Smooth muscle cell of bladder (primary cell): ENCODE measurements around the gene EIF2B1. TPM values are rescaled to one million over a fixed set of nuclear protein-coding genes. Genes with fewer than 3 reads are reported as not detected.

Experiments
- total RNA-seq: library from RNA; depleted of rRNA; stranded (reverse); fragments of >200 nt; gene quantifications from 2 replicates; pipeline ENCODE4 v1.2.3, GENCODE V29; 2014

Gene EIF2B1
- 25.3 and 35.9 TPM in 2 replicates for total RNA-seq

DNA sequence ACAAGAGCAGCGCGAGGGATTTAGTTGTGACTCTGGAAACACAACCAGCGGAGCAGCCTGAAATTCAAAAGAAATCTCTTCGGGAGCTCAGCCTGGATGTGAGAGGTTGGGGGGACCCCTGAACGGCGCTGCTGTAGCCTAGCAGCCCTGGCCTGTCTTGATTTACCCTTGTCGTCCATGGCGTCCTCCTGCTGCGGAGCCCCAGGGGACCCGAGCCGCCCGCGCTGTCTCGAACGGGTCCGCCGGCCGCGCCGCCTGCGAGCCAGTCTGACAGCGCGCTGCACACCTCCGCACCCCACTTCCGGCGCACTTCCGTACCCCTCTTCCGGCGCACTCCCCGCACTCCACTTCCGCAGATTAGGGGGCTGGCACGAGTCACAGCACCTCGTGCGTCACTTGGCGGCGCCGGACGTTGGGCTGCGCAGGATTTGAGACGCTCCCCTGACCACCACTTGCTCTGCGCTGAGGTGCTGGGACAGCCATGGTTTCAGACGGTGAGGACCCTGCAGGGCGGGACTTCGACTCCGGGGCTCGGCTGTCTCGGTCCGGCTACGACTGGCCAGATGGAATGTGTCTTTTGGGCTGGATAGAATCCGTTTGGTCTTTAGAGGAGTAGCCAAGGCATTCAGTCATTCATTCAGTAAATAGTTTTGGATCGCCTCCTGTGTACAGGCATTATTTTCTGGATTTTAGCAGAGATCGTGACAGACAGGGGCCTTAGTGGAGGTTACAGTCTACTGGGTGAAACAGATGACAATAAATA is at the start of gene EIF2B1, which contains the start of gene GTF2H3:
Gene EIF2B1, minus strand, starts transcription at position 308 of the 763 bp plus-strand sequence. Its CDS starts 129 bp downstream, at position 179.
Gene GTF2H3, plus strand, starts transcription at position 451 of the 763 bp plus-strand sequence. Its CDS starts 31 bp downstream, at position 482.

DNA sequence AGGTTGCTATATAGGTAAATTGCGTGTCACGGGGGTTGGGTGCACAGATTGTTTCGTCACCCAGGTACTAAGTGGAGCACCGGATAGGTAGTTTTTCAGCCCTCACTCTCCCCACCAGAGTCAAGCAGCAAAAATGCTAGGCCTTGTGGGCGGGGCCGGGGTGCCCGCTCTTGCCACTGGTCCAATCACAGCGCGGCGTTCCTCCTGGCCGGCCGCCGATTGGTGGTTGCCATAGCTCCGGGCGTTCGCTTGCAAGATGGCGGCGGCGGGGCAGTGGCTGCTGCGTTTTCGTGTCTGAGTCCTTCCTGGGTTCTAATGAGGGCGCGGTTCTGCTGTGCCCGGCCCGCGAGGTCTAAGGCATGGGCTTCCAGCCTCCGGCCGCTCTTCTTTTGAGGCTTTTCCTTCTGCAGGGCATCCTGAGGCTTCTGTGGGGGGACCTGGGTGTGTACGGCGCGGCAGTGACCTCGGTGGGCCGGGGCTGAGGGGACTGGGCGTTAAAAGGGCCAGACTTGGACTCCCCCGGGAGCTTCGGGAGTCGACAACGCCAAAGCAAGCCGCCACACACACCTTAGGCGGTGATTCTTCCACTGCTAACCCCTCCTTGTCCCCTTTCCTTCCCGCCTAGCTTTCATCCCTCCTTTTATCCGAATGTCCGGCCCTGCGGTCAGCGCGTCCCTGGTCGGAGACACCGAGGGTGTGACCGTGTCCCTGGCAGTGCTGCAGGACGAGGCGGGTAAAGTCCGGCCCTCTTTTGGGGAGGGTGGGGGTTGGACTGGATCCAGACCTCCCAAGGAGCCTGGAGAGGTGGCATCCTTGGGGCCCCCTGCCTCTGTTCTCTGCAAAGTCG is 37.6 kb upstream of the EIF2B1 start, which contains the start of gene TCTN2:
Gene TCTN2, plus strand, starts transcription at position 232 of the 847 bp plus-strand sequence. Its CDS starts 128 bp downstream, at position 360.

DNA sequence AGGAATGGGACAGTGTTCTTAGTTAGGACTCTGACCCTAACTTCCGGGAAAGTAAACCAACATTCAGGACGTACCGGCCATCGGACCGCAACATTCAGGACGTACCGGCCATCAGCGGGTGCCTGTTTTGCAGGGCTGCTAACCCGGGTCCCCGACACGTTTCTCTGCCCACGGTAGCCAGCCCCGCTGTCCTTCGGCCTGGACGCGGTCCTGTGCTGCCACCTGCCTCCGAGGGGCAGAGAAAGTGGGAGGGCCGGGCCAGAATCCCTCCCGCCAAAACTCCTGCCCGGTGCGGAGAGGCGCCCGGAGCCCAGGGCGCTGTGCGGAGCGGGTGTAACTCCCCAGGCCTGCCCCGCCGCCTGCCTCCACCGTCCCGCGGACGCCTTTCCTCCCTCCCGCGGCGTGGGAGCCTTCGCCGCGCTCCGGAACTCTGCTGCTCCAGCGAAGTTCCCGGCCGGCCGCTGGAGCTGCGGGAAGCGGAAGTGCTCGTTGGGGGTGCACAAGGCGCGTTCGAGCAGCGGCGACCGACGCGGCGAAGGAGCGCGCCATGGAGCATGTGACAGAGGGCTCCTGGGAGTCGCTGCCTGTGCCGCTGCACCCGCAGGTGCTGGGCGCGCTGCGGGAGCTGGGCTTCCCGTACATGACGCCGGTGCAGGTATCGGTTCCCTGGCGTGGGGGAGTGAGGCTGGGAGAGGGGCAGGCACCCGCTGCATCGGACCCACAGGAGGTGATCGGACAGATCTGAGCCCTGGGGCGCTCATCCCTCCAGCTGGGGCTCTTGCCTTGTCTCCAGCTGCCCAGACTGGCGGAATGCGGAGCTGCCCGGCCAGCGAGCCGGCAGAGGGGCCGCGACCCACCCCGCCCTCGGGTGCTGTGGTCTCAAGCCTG is 31.6 kb downstream of the EIF2B1 start, which contains the start of gene DDX55:
Gene DDX55, plus strand, starts transcription at position 498 of the 888 bp plus-strand sequence. Its CDS starts 50 bp downstream, at position 548.

Other genes with a start within 250 kb of the EIF2B1 start
- 36.1 and 40.3 TPM in 2 replicates for gene KMT5A, start 249.6 kb downstream of the EIF2B1 start, total RNA-seq
- 5.7 and 6.8 TPM in 2 replicates for gene RILPL2, start 197.0 kb downstream of the EIF2B1 start, total RNA-seq
- gene SNRNP35, start 175.5 kb downstream of the EIF2B1 start, total RNA-seq, result 11.5 and 11.6 TPM in 2 replicates
- gene RILPL1, start 100.0 kb downstream of the EIF2B1 start, total RNA-seq, result 5.0 and 9.5 TPM in 2 replicates
- 568 and 610 TPM in 2 replicates for gene TMED2, start 49.1 kb downstream of the EIF2B1 start, total RNA-seq
- gene DDX55, start 31.6 kb downstream of the EIF2B1 start, total RNA-seq, result 11.4 and 19.0 TPM in 2 replicates
- gene GTF2H3, start 143 bp upstream of the EIF2B1 start, total RNA-seq, result 25.9 and 28.7 TPM in 2 replicates
- gene TCTN2, start 37.4 kb upstream of the EIF2B1 start, total RNA-seq, result 8.0 and 15.5 TPM in 2 replicates
- 21.3 and 22.7 TPM in 2 replicates for gene ATP6V0A2, start 78.7 kb upstream of the EIF2B1 start, total RNA-seq
- gene DNAH10, start 128.6 kb upstream of the EIF2B1 start, total RNA-seq, result 0.43 and 0.46 TPM in 2 replicates